SK-N-MC (cell line): Measurements from ENCODE around the gene TMEM132D.

Source experiments
- DNase-seq: peaks from one replicate; pipeline ENCODE4 v3.0.0-alpha.2; 2011; ENCODE audit warnings: low read depth, low spot score
- H3K27ac ChIP-seq: fragments of 200-600 bp; sonication (generic); 2 replicates; pipeline ENCODE4 v1.5.1; 2016; ENCODE audit warnings: mixed run types
- H3K36me3 ChIP-seq: fragments of 200-600 bp; sonication (generic); 2 replicates; pipeline ENCODE4 v1.6.1; 2017; ENCODE audit warnings: antibody characterized with exemption, low read length, mixed read lengths; ENCODE audit not compliant: insufficient read depth
- H3K4me3 ChIP-seq: fragments of 200-600 bp; sonication (generic); 2 replicates; pipeline ENCODE4 v1.5.1; 2016
- H3K9ac ChIP-seq: fragments of 200-600 bp; sonication (generic); 2 replicates; pipeline ENCODE4 v1.8.0; 2017; ENCODE audit warnings: mixed run types, mixed read lengths; ENCODE audit not compliant: insufficient read length
- H3K9me3 ChIP-seq: fragments of 200-600 bp; sonication (generic); 2 replicates; pipeline ENCODE4 v1.6.1; 2017; ENCODE audit warnings: low read depth, mild to moderate bottlenecking, antibody characterized with exemption, low read length, moderate library complexity, mixed read lengths
- EZH2 ChIP-seq: fragments of 200-600 bp; sonication (generic); IDR thresholded peaks from one replicate; pipeline ENCODE4 v1.6.1; 2017; ENCODE audit warnings: antibody characterized with exemption
- FOXP2 ChIP-seq: optimal IDR thresholded peaks from 2 replicates; pipeline ENCODE3; 2011; ENCODE audit warnings: mild to moderate bottlenecking, moderate library complexity; ENCODE audit not compliant: insufficient read depth; ENCODE audit errors: extremely low read length, control extremely low read depth
- POLR2AphosphoS5 ChIP-seq: IDR thresholded peaks from 2 replicates; pipeline ENCODE4 v1.6.1; 2012; ENCODE audit warnings: mild to moderate bottlenecking, low read depth, low read length, borderline replicate concordance

The TMEM132D gene

DNA sequence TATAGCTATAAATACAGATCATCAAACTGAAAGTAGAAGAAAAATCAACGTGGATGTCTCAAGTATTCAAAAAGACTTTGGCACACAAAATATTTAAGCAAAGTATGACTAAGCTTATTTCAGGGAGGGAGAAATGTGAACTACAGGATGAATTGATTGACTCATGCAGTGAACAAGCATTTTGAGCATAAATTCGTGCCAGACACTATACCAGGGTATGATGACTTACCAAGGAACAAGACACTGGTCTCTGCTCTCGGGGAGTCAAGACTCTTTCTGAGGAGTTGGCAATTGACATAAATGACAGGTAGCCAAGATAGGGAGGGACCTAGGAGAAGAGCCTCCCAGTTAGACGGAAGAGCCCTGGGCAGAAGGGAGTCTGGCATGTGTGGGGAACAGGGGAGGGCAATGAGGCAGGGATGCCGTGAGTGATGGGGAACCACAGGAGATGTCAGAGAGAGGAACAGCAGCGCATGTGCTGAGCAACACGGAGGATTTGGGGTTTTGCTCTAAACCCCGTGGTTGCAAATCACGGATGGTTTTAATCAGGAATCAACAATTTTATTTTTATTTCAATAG is 115.2 kb downstream of the TMEM132D start:
- no peak for DNase-seq
- TF ChIP-seq EZH2 (no peak), POLR2AphosphoS5 (no peak), FOXP2 (no peak)

DNA sequence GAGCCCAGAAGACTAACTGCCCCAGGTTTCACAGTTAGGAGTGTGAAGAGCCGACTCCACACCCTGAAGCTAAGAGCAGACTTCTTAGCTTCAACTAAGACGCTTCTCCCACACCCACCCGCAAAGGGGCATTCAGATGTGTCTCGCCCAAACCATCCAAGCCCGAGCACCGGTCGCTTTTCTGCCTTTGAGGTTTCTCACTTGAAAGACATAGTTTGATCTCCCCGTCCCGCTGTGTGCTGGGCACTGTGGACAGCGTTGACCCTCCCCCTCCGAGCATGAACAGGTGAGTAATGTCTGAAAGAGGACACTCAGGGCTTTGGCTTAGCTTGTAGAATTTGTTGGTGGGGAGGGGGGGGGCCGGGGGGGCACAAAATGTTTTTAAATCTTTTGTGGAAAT is 123.8 kb downstream of the TMEM132D start:
- no peak for DNase-seq
- no peaks in the 10 kb centered on the region for H3K9me3 ChIP-seq
- H3K27ac ChIP-seq: no peak overlapping the region
- TF ChIP-seq FOXP2: no peak
- no peak for TF ChIP-seq EZH2
- no peak for TF ChIP-seq POLR2AphosphoS5
- no peak overlapping the region for H3K9ac ChIP-seq
- H3K4me3 ChIP-seq: no peak overlapping the region
- no peaks in the 10 kb centered on the region for H3K36me3 ChIP-seq

More for the DNA sequence above, 115.2 kb downstream of the TMEM132D start:
- Histone ChIP-seq H3K9me3 (no peaks in the 10 kb centered on the region), H3K4me3 (no peak overlapping the region), H3K9ac (no peak overlapping the region), H3K36me3 (no peaks in the 10 kb centered on the region), H3K27ac (no peak overlapping the region)

GRCh38 chr12:129779033-129779432 is 124.8 kb downstream of the TMEM132D start:
- Histone ChIP-seq H3K9ac (no peak overlapping the region), H3K4me3 (no peak overlapping the region), H3K27ac (no peak overlapping the region), H3K36me3 (no peaks in the 10 kb centered on the region), H3K9me3 (no peaks in the 10 kb centered on the region)
- DNase-seq: no peak
- TF ChIP-seq EZH2: no peak
- no peak for TF ChIP-seq POLR2AphosphoS5
- TF ChIP-seq FOXP2: no peak

- Histone ChIP-seq H3K27ac (no peak overlapping the region), H3K36me3 (no peaks in the 10 kb centered on the region), H3K4me3 (no peak overlapping the region), H3K9me3 (no peaks in the 10 kb centered on the region), H3K9ac (no peak overlapping the region)
- no peak for DNase-seq
- TF ChIP-seq POLR2AphosphoS5 (no peak), FOXP2 (no peak), EZH2 (no peak)
These were observed 126.7 kb downstream of the TMEM132D start for GRCh38 chr12:129776977-129777667.

- H3K27ac ChIP-seq: no peak overlapping the region
- no peak overlapping the region for H3K9ac ChIP-seq
- no peaks in the 10 kb centered on the region for H3K9me3 ChIP-seq
- no peaks in the 10 kb centered on the region for H3K36me3 ChIP-seq
- DNase-seq: no peak
- no peak overlapping the region for H3K4me3 ChIP-seq
- no peak for TF ChIP-seq POLR2AphosphoS5
- no peak for TF ChIP-seq FOXP2
- no peak for TF ChIP-seq EZH2
These were observed 131.0 kb downstream of the TMEM132D start for GRCh38 chr12:129772501-129773493.

DNA sequence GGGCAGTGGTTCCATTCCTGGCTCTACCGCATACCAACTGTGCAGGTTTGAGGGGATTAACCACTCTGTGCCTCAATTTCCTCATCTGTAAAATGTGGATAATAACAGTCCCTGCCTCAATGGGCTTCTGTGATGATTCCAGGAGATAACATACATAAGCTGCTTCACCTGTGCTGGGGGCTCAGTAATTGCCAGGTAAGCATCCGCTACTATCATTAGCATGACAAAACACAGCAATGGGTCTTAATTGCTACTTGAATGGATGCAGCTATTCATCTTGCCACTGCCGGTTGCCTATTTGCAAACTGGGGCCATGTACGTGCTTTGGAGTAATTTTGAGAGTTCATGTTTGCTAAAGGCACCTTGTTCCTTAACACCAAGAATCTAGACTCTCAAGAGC is 132.6 kb downstream of the TMEM132D start:
- Histone ChIP-seq H3K4me3 (no peak overlapping the region), H3K36me3 (no peaks in the 10 kb centered on the region), H3K27ac (no peak overlapping the region), H3K9me3 (no peaks in the 10 kb centered on the region), H3K9ac (no peak overlapping the region)
- TF ChIP-seq EZH2: no peak
- no peak for TF ChIP-seq POLR2AphosphoS5
- no peak for TF ChIP-seq FOXP2
- no peak for DNase-seq

GRCh38 chr12:129765719-129766118 is 138.1 kb downstream of the TMEM132D start:
- TF ChIP-seq POLR2AphosphoS5 (no peak), FOXP2 (no peak), EZH2 (no peak)
- H3K4me3 ChIP-seq: no peak overlapping the region
- no peak for DNase-seq

GRCh38 chr12:129762436-129762835 is 141.4 kb downstream of the TMEM132D start:
- no peak for DNase-seq
- H3K27ac ChIP-seq: no peak overlapping the region
- TF ChIP-seq POLR2AphosphoS5 (no peak), FOXP2 (no peak), EZH2 (no peak)
- no peak overlapping the region for H3K9ac ChIP-seq
- no peaks in the 10 kb centered on the region for H3K36me3 ChIP-seq
- H3K9me3 ChIP-seq: no peaks in the 10 kb centered on the region
- H3K4me3 ChIP-seq: no peak overlapping the region

More at GRCh38 chr12:129765719-129766118, 138.1 kb downstream of the TMEM132D start:
- no peak overlapping the region for H3K27ac ChIP-seq
- H3K9me3 ChIP-seq: no peaks in the 10 kb centered on the region
- no peaks in the 10 kb centered on the region for H3K36me3 ChIP-seq
- H3K9ac ChIP-seq: no peak overlapping the region

DNA sequence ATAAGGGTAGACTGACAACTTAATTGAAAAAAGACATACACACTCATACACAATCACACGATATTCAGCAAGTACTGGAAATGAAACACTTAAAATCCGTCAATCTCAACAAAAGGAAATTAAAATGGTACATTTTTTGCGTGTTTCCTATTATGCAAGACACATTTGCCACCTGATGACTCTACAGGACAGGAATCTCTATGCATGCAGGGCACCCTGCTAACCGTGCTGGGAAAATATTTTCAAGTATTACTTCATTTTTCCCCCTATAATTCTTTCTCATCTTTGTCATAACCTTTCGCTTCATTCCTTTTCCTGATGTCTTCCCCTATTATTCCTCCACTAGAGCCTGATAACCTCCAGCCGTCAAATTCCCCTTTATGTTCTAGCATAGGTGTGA is 150.2 kb downstream of the TMEM132D start:
- TF ChIP-seq FOXP2 (no peak), EZH2 (no peak), POLR2AphosphoS5 (no peak)
- Histone ChIP-seq H3K4me3 (no peak overlapping the region), H3K9me3 (no peaks in the 10 kb centered on the region), H3K27ac (no peak overlapping the region), H3K36me3 (no peaks in the 10 kb centered on the region), H3K9ac (no peak overlapping the region)
- DNase-seq: no peak
